Adipocyte (in vitro differentiated cells): ENCODE data around the gene CAPZA1.

ENCODE experiments used
- DNase-seq: peaks from one replicate; pipeline ENCODE4 v3.0.0-alpha.2; 2015; ENCODE audit warnings: low read depth
- H3K27me3 ChIP-seq: replicated peaks from 2 replicates; pipeline ENCODE4 v1.7.0; 2013; ENCODE audit warnings: mild to moderate bottlenecking, low read length, moderate library complexity; ENCODE audit not compliant: control insufficient read depth, insufficient read depth
- H3K36me3 ChIP-seq: 2 replicates; pipeline ENCODE4 v1.7.0; 2013; ENCODE audit warnings: low read length, mild to moderate bottlenecking, moderate library complexity; ENCODE audit not compliant: control insufficient read depth, insufficient read depth, severe bottlenecking
- H3K4me1 ChIP-seq: 2 replicates; pipeline ENCODE4 v1.7.0; 2013; ENCODE audit warnings: mild to moderate bottlenecking, low read length, moderate library complexity; ENCODE audit not compliant: control insufficient read depth, insufficient read depth
- H3K4me3 ChIP-seq: 2 replicates; pipeline ENCODE4 v1.7.0; 2013; ENCODE audit warnings: mild to moderate bottlenecking, low read length, moderate library complexity
- H3K9ac ChIP-seq: 2 replicates; pipeline ENCODE4 v1.7.0; 2013; ENCODE audit warnings: mild to moderate bottlenecking, low read length, moderate library complexity
- H3K9me3 ChIP-seq: 2 replicates; pipeline ENCODE4 v1.7.0; 2013; ENCODE audit warnings: mild to moderate bottlenecking, low read length, moderate library complexity; ENCODE audit not compliant: control insufficient read depth

The CAPZA1 gene

GRCh38 chr1:112720800-112721199, 101.2 kb downstream of the CAPZA1 start:
- no peaks in the 10 kb centered on the region for H3K9me3 ChIP-seq
- H3K36me3 ChIP-seq, result no peaks in the 10 kb centered on the region
- DNase-seq, result no peak
- H3K4me3 ChIP-seq, result no peak overlapping the region
- peaks cover 9% of the 10 kb centered on the region for H3K4me1 ChIP-seq
- H3K9ac ChIP-seq, result no peak overlapping the region
- no peaks in the 10 kb centered on the region for H3K27me3 ChIP-seq
